ENCODE data around the gene RNH1. TPM values are rescaled to one million over a fixed set of nuclear protein-coding genes. Genes with fewer than 3 reads are reported as not detected.
A peak's percentile ranks its signal among the peaks of the same experiment; 100 is the strongest.

Gene RNH1
- total RNA-seq, 2 donors from 2014 or later = 88.9 to 95.3 TPM

GRCh38 chr11:468493-468892, 38.5 kb downstream of the RNH1 start:
- Mint-ChIP-seq H3K27me3 (ENCODE audit: low read depth) (no peaks in the 10 kb centered on the region), H3K9me3 (no peaks in the 10 kb centered on the region), H3K4me1 (ENCODE audit: low read depth) (peaks cover 4% of the 10 kb centered on the region), H3K36me3 (ENCODE audit: insufficient read depth in 2 of 2) (peaks cover 2 to 3% of the 10 kb centered on the region in 2 donors), H3K27ac (no peak overlapping the region), H3K4me3 (no peak overlapping the region)
- DNase-seq (no peak), ATAC-seq (replicated peaks in 1 of 2) (no peak)

- no peaks in the 10 kb centered on the region for H3K9me3 Mint-ChIP-seq
- H3K27me3 Mint-ChIP-seq (ENCODE audit: low read depth) = no peaks in the 10 kb centered on the region
- peaks cover 4% of the 10 kb centered on the region for H3K4me1 Mint-ChIP-seq (ENCODE audit: low read depth)
- peaks cover 2 to 3% of the 10 kb centered on the region in 2 donors for H3K36me3 Mint-ChIP-seq (ENCODE audit: insufficient read depth in 2 of 2)
- DNase-seq = no peak
- no peak overlapping the region for H3K27ac Mint-ChIP-seq
- no peak overlapping the region for H3K4me3 Mint-ChIP-seq
- no peak for ATAC-seq (replicated peaks in 1 of 2)
Observed at GRCh38 chr11:468036-468435, 39.0 kb downstream of the RNH1 start.

GRCh38 chr11:465896-466530, 41.0 kb downstream of the RNH1 start:
- peaks cover 4% of the 10 kb centered on the region for H3K4me1 Mint-ChIP-seq (ENCODE audit: low read depth)
- H3K27me3 Mint-ChIP-seq (ENCODE audit: low read depth) = no peaks in the 10 kb centered on the region
- no peak for ATAC-seq (replicated peaks in 1 of 2)
- H3K27ac Mint-ChIP-seq = no peak overlapping the region
- no peak for DNase-seq
- H3K9me3 Mint-ChIP-seq = no peaks in the 10 kb centered on the region
- no peak overlapping the region for H3K4me3 Mint-ChIP-seq
- H3K36me3 Mint-ChIP-seq (ENCODE audit: insufficient read depth in 2 of 2) = peaks cover 2 to 3% of the 10 kb centered on the region in 2 donors

DNA sequence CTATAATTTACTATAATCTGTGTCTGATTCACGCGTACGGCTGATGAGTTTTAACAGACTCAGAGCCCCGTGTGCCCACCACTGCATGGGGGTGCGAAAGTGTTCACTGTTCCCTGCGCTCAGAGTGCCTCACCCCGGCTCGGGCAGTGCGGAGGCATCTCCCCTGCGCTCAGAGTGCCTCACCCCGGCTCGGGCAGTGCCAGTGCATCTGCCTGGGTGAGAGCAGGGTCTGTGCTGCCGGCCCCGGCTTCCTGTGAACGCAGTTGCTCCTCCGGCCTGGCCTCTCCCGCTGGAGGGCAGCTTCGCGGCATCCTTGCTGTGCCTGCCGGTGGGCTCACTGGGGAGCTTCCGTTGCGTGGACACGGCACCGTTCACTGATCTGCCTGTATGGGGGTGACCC, 42.7 kb downstream of the RNH1 start:
- no peak for ATAC-seq (replicated peaks in 1 of 2)
- H3K36me3 Mint-ChIP-seq (ENCODE audit: insufficient read depth in 2 of 2) = peaks cover 2 to 3% of the 10 kb centered on the region in 2 donors
- peak overlapping the region; percentile 33 for H3K27ac Mint-ChIP-seq
- DNase-seq = no peak
- H3K4me3 Mint-ChIP-seq = no peak overlapping the region
- no peaks in the 10 kb centered on the region for H3K4me1 Mint-ChIP-seq (ENCODE audit: low read depth)
- no peaks in the 10 kb centered on the region for H3K27me3 Mint-ChIP-seq (ENCODE audit: low read depth)
- H3K9me3 Mint-ChIP-seq = no peaks in the 10 kb centered on the region

GRCh38 chr11:462107-462890, 44.7 kb downstream of the RNH1 start:
- H3K4me3 Mint-ChIP-seq = no peak overlapping the region
- no peak for ATAC-seq (replicated peaks in 1 of 2)
- H3K4me1 Mint-ChIP-seq (ENCODE audit: low read depth) = peaks cover 7% of the 10 kb centered on the region
- H3K27me3 Mint-ChIP-seq (ENCODE audit: low read depth) = no peaks in the 10 kb centered on the region
- no peak overlapping the region for H3K27ac Mint-ChIP-seq
- DNase-seq = no peak
- H3K9me3 Mint-ChIP-seq = no peaks in the 10 kb centered on the region
- peaks cover 2 to 3% of the 10 kb centered on the region in 2 donors for H3K36me3 Mint-ChIP-seq (ENCODE audit: insufficient read depth in 2 of 2)

DNA sequence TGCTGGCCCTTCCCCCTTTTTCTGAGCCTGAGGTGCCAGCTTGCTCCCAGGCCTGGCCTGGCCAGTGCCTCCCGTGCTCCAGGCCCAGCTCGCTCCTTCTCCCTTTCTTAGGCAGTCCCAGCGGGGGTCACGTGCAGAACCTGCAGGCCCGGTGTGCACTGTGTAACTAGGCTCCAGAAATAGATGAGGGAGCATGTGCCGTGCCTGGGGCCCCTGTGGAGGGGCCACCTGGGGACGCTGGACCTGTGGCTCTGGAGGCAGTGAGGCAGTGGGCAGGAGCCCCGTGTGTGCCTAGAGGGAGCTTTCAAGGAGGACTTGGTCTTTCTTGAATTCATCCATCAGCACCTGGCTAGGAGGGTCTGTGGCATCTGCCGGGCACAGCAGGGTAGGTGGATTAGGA, 45.4 kb downstream of the RNH1 start:
- Mint-ChIP-seq H3K9me3 (no peaks in the 10 kb centered on the region), H3K4me1 (ENCODE audit: low read depth) (peaks cover 14% of the 10 kb centered on the region), H3K27ac (no peak overlapping the region), H3K4me3 (no peak overlapping the region), H3K36me3 (ENCODE audit: insufficient read depth in 2 of 2) (peaks cover under 1 to 2% of the 10 kb centered on the region in 2 donors), H3K27me3 (ENCODE audit: low read depth) (no peaks in the 10 kb centered on the region)
- DNase-seq (no peak), ATAC-seq (replicated peaks in 1 of 2) (no peak)

GRCh38 chr11:460331-461199, 46.5 kb downstream of the RNH1 start:
- Mint-ChIP-seq H3K4me1 (ENCODE audit: low read depth) (peaks cover 24% of the 10 kb centered on the region), H3K27me3 (ENCODE audit: low read depth) (no peaks in the 10 kb centered on the region), H3K4me3 (no peak overlapping the region), H3K36me3 (ENCODE audit: insufficient read depth in 2 of 2) (peaks cover 0 to 2% of the 10 kb centered on the region in 2 donors), H3K27ac (no peak overlapping the region), H3K9me3 (no peaks in the 10 kb centered on the region)
- no peak for ATAC-seq (replicated peaks in 1 of 2)
- no peak for DNase-seq

- H3K27ac Mint-ChIP-seq = no peak overlapping the region
- DNase-seq (no peak), ATAC-seq (replicated peaks in 1 of 2) (no peak)
- no peaks in the 10 kb centered on the region for H3K27me3 Mint-ChIP-seq (ENCODE audit: low read depth)
- peaks cover 25% of the 10 kb centered on the region for H3K4me1 Mint-ChIP-seq (ENCODE audit: low read depth)
- peaks cover 0 to 2% of the 10 kb centered on the region in 2 donors for H3K36me3 Mint-ChIP-seq (ENCODE audit: insufficient read depth in 2 of 2)
- H3K9me3 Mint-ChIP-seq = no peaks in the 10 kb centered on the region
- H3K4me3 Mint-ChIP-seq = no peak overlapping the region
Observed at GRCh38 chr11:459511-460220, 47.4 kb downstream of the RNH1 start.

- DNase-seq (no peak), ATAC-seq (replicated peaks in 1 of 2) (peak in 1 of 2 donors; percentile 32)
- peaks cover 25% of the 10 kb centered on the region for H3K4me1 Mint-ChIP-seq (ENCODE audit: low read depth)
- no peak overlapping the region for H3K27ac Mint-ChIP-seq
- H3K9me3 Mint-ChIP-seq = no peaks in the 10 kb centered on the region
- H3K36me3 Mint-ChIP-seq (ENCODE audit: insufficient read depth in 2 of 2) = peaks cover 0 to 2% of the 10 kb centered on the region in 2 donors
- H3K4me3 Mint-ChIP-seq = peak overlapping the region; percentile 58 to 64
- H3K27me3 Mint-ChIP-seq (ENCODE audit: low read depth) = no peaks in the 10 kb centered on the region
Observed at GRCh38 chr11:457111-457760, 49.8 kb downstream of the RNH1 start.

DNA sequence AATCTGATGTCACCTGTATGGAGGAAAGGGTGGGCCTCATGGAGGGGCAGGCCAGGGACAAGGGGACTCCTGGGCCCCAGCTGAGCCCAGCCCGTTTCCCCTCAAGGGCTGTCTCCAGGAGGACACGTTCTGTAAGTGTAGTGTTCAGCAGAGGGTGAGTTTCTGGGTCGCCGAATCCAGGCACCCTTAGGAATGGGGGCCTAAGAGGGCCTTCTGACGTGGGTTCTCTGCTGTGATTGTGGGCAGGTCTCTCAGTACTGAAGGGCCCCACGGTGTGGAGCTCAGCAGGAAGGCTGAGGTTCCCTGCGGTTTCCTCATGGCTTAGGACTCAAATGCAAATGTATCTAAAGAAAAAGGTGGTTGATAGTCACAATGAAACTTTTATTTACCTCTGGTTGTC, 50.5 kb downstream of the RNH1 start:
- Mint-ChIP-seq H3K36me3 (ENCODE audit: insufficient read depth in 2 of 2) (peaks cover 0 to 2% of the 10 kb centered on the region in 2 donors), H3K9me3 (no peaks in the 10 kb centered on the region), H3K27me3 (ENCODE audit: low read depth) (no peaks in the 10 kb centered on the region), H3K4me3 (peak overlapping the region; percentile 58 to 64), H3K4me1 (ENCODE audit: low read depth) (peaks cover 32% of the 10 kb centered on the region), H3K27ac (peak overlapping the region; percentile 14)
- ATAC-seq (replicated peaks in 1 of 2) (peak; percentile 86 to 91), DNase-seq (peak; percentile 31 to 45)

GRCh38 chr11:455566-456147, 51.4 kb downstream of the RNH1 start:
- H3K27ac Mint-ChIP-seq = no peak overlapping the region
- DNase-seq = no peak
- ATAC-seq (replicated peaks in 1 of 2) = no peak
- H3K4me1 Mint-ChIP-seq (ENCODE audit: low read depth) = peaks cover 40% of the 10 kb centered on the region
- H3K9me3 Mint-ChIP-seq = no peaks in the 10 kb centered on the region
- H3K4me3 Mint-ChIP-seq = no peak overlapping the region
- H3K27me3 Mint-ChIP-seq (ENCODE audit: low read depth) = no peaks in the 10 kb centered on the region
- peaks cover 3% of the 10 kb centered on the region in 2 donors for H3K36me3 Mint-ChIP-seq (ENCODE audit: insufficient read depth in 2 of 2)

Data from activated T-cell treated with anti-CD3 and anti-CD28 coated beads, Interleukin-2, amount 50 U/mL, for 72 hours (primary cell).